ENCODE data around the gene RBM19.

RBM19 gene

GRCh38 chr12:113954547-113954946 is 11.6 kb downstream of the RBM19 start:
- no peak for DNase-seq (ENCODE audit: extremely low read depth, low read depth)
- TF ChIP-seq CTCF (IDR thresholded peaks at IDR 0.05; ENCODE audit: low read depth, low read length) = no peak

- no peak for TF ChIP-seq CTCF (IDR thresholded peaks at IDR 0.05; ENCODE audit: low read depth, low read length)
- DNase-seq (ENCODE audit: extremely low read depth, low read depth) = no peak
Measured at GRCh38 chr12:113950873-113951272, 15.3 kb downstream of the RBM19 start.

GRCh38 chr12:113949321-113950305 is 16.5 kb downstream of the RBM19 start:
- DNase-seq (ENCODE audit: extremely low read depth, low read depth) = no peak
- TF ChIP-seq CTCF (IDR thresholded peaks at IDR 0.05; ENCODE audit: low read depth, low read length) = no peak

GRCh38 chr12:113948151-113948914 is 17.8 kb downstream of the RBM19 start:
- TF ChIP-seq CTCF (IDR thresholded peaks at IDR 0.05; ENCODE audit: low read depth, low read length) = no peak
- no peak for DNase-seq (ENCODE audit: extremely low read depth, low read depth)

- no peak for TF ChIP-seq CTCF (IDR thresholded peaks at IDR 0.05; ENCODE audit: low read depth, low read length)
- DNase-seq (ENCODE audit: extremely low read depth, low read depth) = no peak
Measured at GRCh38 chr12:113946175-113946574, 19.9 kb downstream of the RBM19 start.

GRCh38 chr12:113945174-113946173 is 20.7 kb downstream of the RBM19 start:
- TF ChIP-seq CTCF (IDR thresholded peaks at IDR 0.05; ENCODE audit: low read depth, low read length) = no peak

More at GRCh38 chr12:113945174-113946173, 20.7 kb downstream of the RBM19 start:
- no peak for DNase-seq (ENCODE audit: extremely low read depth, low read depth)

All from AG09319 (cell line).